GM18498 (cell line): ENCODE measurements around the gene MOCS3.

Experiments used
- ATAC-seq: cut with Tn5 transposase; IDR thresholded peaks from one replicate; pipeline ENCODE4 v1.9.1; 2021; ENCODE audit warnings: mild to moderate bottlenecking, moderate library complexity; ENCODE audit not compliant: unreplicated experiment

Gene MOCS3

GRCh38 chr20:50958615-50959542 lies at the start of gene MOCS3:
Gene MOCS3 (plus strand): TSS chr20:50958818. CDS start chr20:50958843, 25 bp downstream.
- ATAC-seq = peak; percentile 86

GRCh38 chr20:50909413-50909812 lies 49.2 kb upstream of the MOCS3 start:
- no peak for ATAC-seq

GRCh38 chr20:50911030-50911429 lies 47.6 kb upstream of the MOCS3 start:
- peak; percentile 20 for ATAC-seq

GRCh38 chr20:50911716-50912115 lies 46.9 kb upstream of the MOCS3 start:
- ATAC-seq = peak; percentile 63

- ATAC-seq = no peak
Observed at GRCh38 chr20:50913690-50914375, 44.8 kb upstream of the MOCS3 start.

- ATAC-seq = no peak
Observed at GRCh38 chr20:50915424-50915823, 43.2 kb upstream of the MOCS3 start.

- ATAC-seq = no peak
Observed at GRCh38 chr20:50916257-50916656, 42.4 kb upstream of the MOCS3 start.

GRCh38 chr20:50916934-50917333 lies 41.7 kb upstream of the MOCS3 start:
- ATAC-seq = no peak

GRCh38 chr20:50918403-50918802 lies 40.2 kb upstream of the MOCS3 start:
- no peak for ATAC-seq

- ATAC-seq = no peak
Observed at GRCh38 chr20:50919567-50919966, 39.1 kb upstream of the MOCS3 start.

GRCh38 chr20:50920997-50921396 lies 37.6 kb upstream of the MOCS3 start:
- no peak for ATAC-seq

GRCh38 chr20:50921803-50922501 lies 36.7 kb upstream of the MOCS3 start:
- no peak for ATAC-seq

GRCh38 chr20:50924261-50924920 lies 34.2 kb upstream of the MOCS3 start:
- ATAC-seq = no peak

- ATAC-seq = no peak
Observed at GRCh38 chr20:50926530-50926929, 32.1 kb upstream of the MOCS3 start.

- no peak for ATAC-seq
Observed at GRCh38 chr20:50928469-50928868, 30.1 kb upstream of the MOCS3 start.

- ATAC-seq = peak; percentile 60
Observed at GRCh38 chr20:50929299-50930138, 29.1 kb upstream of the MOCS3 start.

GRCh38 chr20:50930139-50930975 lies 28.3 kb upstream of the MOCS3 start:
- ATAC-seq = peak; percentile 19

GRCh38 chr20:50930976-50931305 lies 27.7 kb upstream of the MOCS3 start:
- ATAC-seq = peak; percentile 31

GRCh38 chr20:50931306-50932015 lies 27.2 kb upstream of the MOCS3 start, which contains the start of gene ADNP:
Gene ADNP (minus strand): TSS chr20:50931437. CDS start chr20:50903996, 27,441 bp downstream.
- peak; percentile 69 for ATAC-seq
